Immature natural killer cell (primary cell): ENCODE measurements around the gene FRMD4A. TPM values are rescaled to one million over a fixed set of nuclear protein-coding genes. Genes with fewer than 3 reads are reported as not detected.
A peak's percentile ranks its signal among the peaks of the same experiment; 100 is the strongest.
"Not testable (repeated sequence)": the region's sequence is repeated elsewhere in the genome, so short reads cannot be mapped to it uniquely, and the experiment has no call there.

Source experiments
- DNase-seq, 3 donors: peaks; one replicate each; pipeline ENCODE4 v3.0.0; 2022; ENCODE audit warnings: mixed read lengths in 1 of 3
- H3K27ac Mint-ChIP-seq, 6 donors: one replicate each; pipeline ENCODE4 v1.8.0; 2020; ENCODE audit warnings: mixed read lengths in 6 of 6, mild to moderate bottlenecking in 5 of 6, inconsistent platforms in 4 of 6, moderate library complexity in 3 of 6
- H3K27me3 Mint-ChIP-seq, 3 donors: one replicate each; pipeline ENCODE4 v1.8.0; 2020 to 2021; ENCODE audit warnings: low read depth in 3 of 3, mild to moderate bottlenecking in 3 of 3, mixed read lengths in 3 of 3, moderate library complexity in 3 of 3, inconsistent platforms in 1 of 3
- H3K36me3 Mint-ChIP-seq, 3 donors: one replicate each; pipeline ENCODE4 v1.8.0; 2020; ENCODE audit warnings: mixed read lengths in 3 of 3, inconsistent platforms in 2 of 3, mild to moderate bottlenecking in 2 of 3
- H3K4me1 Mint-ChIP-seq, 2 donors: one replicate each; pipeline ENCODE4 v1.8.0; 2020; ENCODE audit warnings: inconsistent platforms in 2 of 2, mild to moderate bottlenecking in 2 of 2, mixed read lengths in 2 of 2, moderate library complexity in 1 of 2
- H3K4me3 Mint-ChIP-seq, 5 donors: one replicate each; pipeline ENCODE4 v1.8.0; 2020; ENCODE audit warnings: mild to moderate bottlenecking in 5 of 5, mixed read lengths in 5 of 5, inconsistent platforms in 3 of 5, moderate library complexity in 3 of 5
- H3K9me3 Mint-ChIP-seq, 6 donors: one replicate each; pipeline ENCODE4 v1.8.0; 2020; ENCODE audit warnings: mild to moderate bottlenecking in 6 of 6, mixed read lengths in 6 of 6, inconsistent platforms in 4 of 6, moderate library complexity in 3 of 6
- polyA plus RNA-seq, 3 donors: library from polyadenylated mRNA; unstranded; fragments of 300-500 nt; fragmentation: Illumina TruSeq; gene quantifications; one replicate each; pipeline ENCODE4 v1.2.3, GENCODE V29; 2021

FRMD4A gene
- polyA plus RNA-seq, 3 donors from 2014 or later: 0.48 TPM; not detected in 2

GRCh38 chr10:13969118-13969791, 361.5 kb downstream of the FRMD4A start:
- Mint-ChIP-seq H3K9me3 (no peaks in the 10 kb centered on the region), H3K36me3 (no peaks in the 10 kb centered on the region), H3K27me3 (peaks cover 0 to 3% (median 3%) of the 10 kb centered on the region in 3 donors), H3K27ac (no peak overlapping the region), H3K4me1 (no peaks in the 10 kb centered on the region), H3K4me3 (no peak overlapping the region)
- no peak for DNase-seq

- Mint-ChIP-seq H3K36me3 (no peaks in the 10 kb centered on the region), H3K27ac (no peak overlapping the region), H3K27me3 (peaks cover 7 to 13% (median 8%) of the 10 kb centered on the region in 3 donors), H3K4me3 (no peak overlapping the region), H3K9me3 (no peaks in the 10 kb centered on the region), H3K4me1 (no peaks in the 10 kb centered on the region)
- no peak for DNase-seq
Measured at GRCh38 chr10:13961853-13962252, 368.9 kb downstream of the FRMD4A start.

GRCh38 chr10:13961097-13961496, 369.6 kb downstream of the FRMD4A start:
- no peak for DNase-seq
- no peaks in the 10 kb centered on the region for H3K4me1 Mint-ChIP-seq
- H3K9me3 Mint-ChIP-seq: no peaks in the 10 kb centered on the region
- no peaks in the 10 kb centered on the region for H3K36me3 Mint-ChIP-seq
- H3K27me3 Mint-ChIP-seq: peaks cover 8 to 13% (median 9%) of the 10 kb centered on the region in 3 donors
- no peak overlapping the region for H3K27ac Mint-ChIP-seq
- H3K4me3 Mint-ChIP-seq: no peak overlapping the region

GRCh38 chr10:13960603-13961002, 370.1 kb downstream of the FRMD4A start:
- H3K36me3 Mint-ChIP-seq: no peaks in the 10 kb centered on the region
- no peak overlapping the region for H3K4me3 Mint-ChIP-seq
- no peaks in the 10 kb centered on the region for H3K4me1 Mint-ChIP-seq
- H3K9me3 Mint-ChIP-seq: no peaks in the 10 kb centered on the region
- no peak overlapping the region for H3K27ac Mint-ChIP-seq
- peaks cover 6 to 13% (median 9%) of the 10 kb centered on the region in 3 donors for H3K27me3 Mint-ChIP-seq
- no peak for DNase-seq

- no peak for DNase-seq
- Mint-ChIP-seq H3K4me3 (no peak overlapping the region), H3K27ac (no peak overlapping the region), H3K9me3 (no peaks in the 10 kb centered on the region), H3K4me1 (no peaks in the 10 kb centered on the region), H3K27me3 (peaks cover 6 to 13% (median 9%) of the 10 kb centered on the region in 3 donors), H3K36me3 (no peaks in the 10 kb centered on the region)
Measured at GRCh38 chr10:13959443-13960359, 371.0 kb downstream of the FRMD4A start.

GRCh38 chr10:13957856-13958255, 372.9 kb downstream of the FRMD4A start:
- Mint-ChIP-seq H3K27ac (no peak overlapping the region), H3K27me3 (peaks cover 6 to 10% (median 9%) of the 10 kb centered on the region in 3 donors), H3K36me3 (no peaks in the 10 kb centered on the region), H3K4me3 (no peak overlapping the region), H3K4me1 (no peaks in the 10 kb centered on the region), H3K9me3 (peaks cover 0 to 2% (median 0%) of the 10 kb centered on the region in 6 donors)
- no peak for DNase-seq

- no peak for DNase-seq
- Mint-ChIP-seq H3K27ac (no peak overlapping the region), H3K9me3 (peaks cover 0 to 2% (median 0%) of the 10 kb centered on the region in 6 donors), H3K4me1 (no peaks in the 10 kb centered on the region), H3K4me3 (peak overlapping the region in 1 of 5 donors; percentile 1), H3K36me3 (no peaks in the 10 kb centered on the region), H3K27me3 (peaks cover 5 to 8% (median 7%) of the 10 kb centered on the region in 3 donors)
Measured at GRCh38 chr10:13956826-13957225, 373.9 kb downstream of the FRMD4A start.

GRCh38 chr10:13955409-13956068, 375.2 kb downstream of the FRMD4A start:
- DNase-seq: no peak
- Mint-ChIP-seq H3K36me3 (no peaks in the 10 kb centered on the region), H3K4me1 (no peaks in the 10 kb centered on the region), H3K9me3 (peaks cover 0 to 2% (median 0%) of the 10 kb centered on the region in 6 donors), H3K27me3 (peaks cover 4 to 6% (median 6%) of the 10 kb centered on the region in 3 donors), H3K4me3 (no peak overlapping the region), H3K27ac (no peak overlapping the region)

- not testable (repeated sequence) for H3K27ac Mint-ChIP-seq, H3K36me3 Mint-ChIP-seq, H3K4me1 Mint-ChIP-seq, H3K9me3 Mint-ChIP-seq, H3K4me3 Mint-ChIP-seq, H3K27me3 Mint-ChIP-seq, DNase-seq
Measured at GRCh38 chr10:13954195-13954594, 376.5 kb downstream of the FRMD4A start.

GRCh38 chr10:13953371-13953770, 377.4 kb downstream of the FRMD4A start:
- H3K4me1 Mint-ChIP-seq: no peaks in the 10 kb centered on the region
- H3K4me3 Mint-ChIP-seq: no peak overlapping the region
- no peak overlapping the region for H3K27ac Mint-ChIP-seq
- no peak for DNase-seq
- no peaks in the 10 kb centered on the region for H3K36me3 Mint-ChIP-seq
- H3K9me3 Mint-ChIP-seq: peaks cover 0 to 2% (median 0%) of the 10 kb centered on the region in 6 donors
- H3K27me3 Mint-ChIP-seq: peaks cover 4 to 7% (median 4%) of the 10 kb centered on the region in 3 donors

- DNase-seq: no peak
- Mint-ChIP-seq H3K27ac (no peak overlapping the region), H3K4me3 (no peak overlapping the region), H3K27me3 (peaks cover 2 to 4% (median 4%) of the 10 kb centered on the region in 3 donors), H3K4me1 (no peaks in the 10 kb centered on the region), H3K9me3 (peaks cover 0 to 2% (median 0%) of the 10 kb centered on the region in 6 donors), H3K36me3 (no peaks in the 10 kb centered on the region)
Measured at GRCh38 chr10:13950543-13950939, 380.2 kb downstream of the FRMD4A start.

- DNase-seq: no peak
- Mint-ChIP-seq H3K4me3 (no peak overlapping the region), H3K9me3 (peaks cover 0 to 2% (median 0%) of the 10 kb centered on the region in 6 donors), H3K27ac (no peak overlapping the region), H3K4me1 (no peaks in the 10 kb centered on the region), H3K36me3 (no peaks in the 10 kb centered on the region), H3K27me3 (peaks cover 2 to 4% (median 4%) of the 10 kb centered on the region in 3 donors)
Measured at GRCh38 chr10:13949844-13950542, 380.7 kb downstream of the FRMD4A start.

- Mint-ChIP-seq H3K27me3 (peaks cover 1 to 6% (median 4%) of the 10 kb centered on the region in 3 donors), H3K4me1 (no peaks in the 10 kb centered on the region), H3K9me3 (no peaks in the 10 kb centered on the region), H3K4me3 (no peak overlapping the region), H3K36me3 (no peaks in the 10 kb centered on the region), H3K27ac (no peak overlapping the region)
- DNase-seq: no peak
Measured at GRCh38 chr10:13946209-13946460, 384.6 kb downstream of the FRMD4A start.
